A549 (cell line): ENCODE data around the gene KHDC3L. TPM values are rescaled to one million over a fixed set of nuclear protein-coding genes. Genes with fewer than 3 reads are reported as not detected.

Experiments used
- ATAC-seq, 2 experiments: fragments of 200-7000 bp in 1 of 2; fragments of >200 bp in 1 of 2; cut with Nextera tagmentation in 1 of 2; cut with Tn5 transposase in 1 of 2; 3 replicates each; pipeline versions ENCODE4 v1.8.0 to v1.9.1; 2018 to 2020; ENCODE audit warnings: mild to moderate bottlenecking in 1 of 2, moderate library complexity in 1 of 2
- CTCF ChIA-PET: fragments of 300-600 bp; sonication (Branson Sonifier 250); formaldehyde crosslinking; extraction: SDS; loops from one replicate; lab custom pipeline; 2021; ENCODE audit warnings: antibody characterized with exemption, inconsistent platforms; lab: Yijun Ruan, JAX
- POLR2A ChIA-PET: fragments of 350-600 bp; formaldehyde crosslinking; extraction: SDS; loops from one replicate; lab custom pipeline; 2021; ENCODE audit warnings: antibody characterized with exemption, inconsistent platforms; lab: Yijun Ruan, JAX
- DNase-seq, 2 experiments: peaks; one replicate each; pipeline versions ENCODE4 v3.0.0 to v3.0.0-alpha.2; 2011 to 2016; ENCODE audit warnings: low read depth in 1 of 2, low spot score in 1 of 2
- FAIRE-seq: peaks from 2 replicates; lab custom pipeline; 2011; peaks lifted over from hg19 to GRCh38; lab: Jason Lieb, UNC
- H3K27ac ChIP-seq, 2 experiments: fragments of >200 bp; sonication (Bioruptor Twin); formaldehyde crosslinking; 3 replicates each; pipeline ENCODE4 v1.5.1; 2016 to 2017
- H3K4me1 ChIP-seq: fragments of >200 bp; sonication (Bioruptor Twin); formaldehyde crosslinking; 3 replicates; pipeline ENCODE4 v1.6.1; 2016
- H3K4me2 ChIP-seq: fragments of >200 bp; sonication (Bioruptor Twin); formaldehyde crosslinking; 3 replicates; pipeline ENCODE4 v1.6.1; 2016
- H3K4me3 ChIP-seq: fragments of >200 bp; sonication (Bioruptor Twin); formaldehyde crosslinking; 3 replicates; pipeline ENCODE4 v1.5.1; 2016
- H3K9me3 ChIP-seq: fragments of >200 bp; sonication (Bioruptor Twin); formaldehyde crosslinking; 3 replicates; pipeline ENCODE4 v1.6.1; 2016
- BCL3 ChIP-seq: fragments of >200 bp; sonication (Bioruptor Twin); formaldehyde crosslinking; IDR thresholded peaks from 3 replicates; pipeline ENCODE4 v1.6.1; 2016
- CBX2 ChIP-seq: fragments of 200-600 bp; sonication (generic); IDR thresholded peaks from 2 replicates; pipeline ENCODE4 v1.6.1; 2016; ENCODE audit warnings: low read depth, mild to moderate bottlenecking, borderline replicate concordance
- CBX8 ChIP-seq: fragments of 200-600 bp; sonication (generic); IDR thresholded peaks from 2 replicates; pipeline ENCODE4 v1.6.1; 2016
- CHD4 ChIP-seq: fragments of 200-600 bp; sonication (generic); IDR thresholded peaks from 2 replicates; pipeline ENCODE4 v1.6.1; 2016; ENCODE audit warnings: antibody characterized with exemption, mild to moderate bottlenecking, borderline replicate concordance
- EHF ChIP-seq: fragments of 250-450 bp; sonication (Bioruptor Pico); IDR thresholded peaks from 2 replicates; pipeline ENCODE4 v1.5.0; 2020; ENCODE audit warnings: mild to moderate bottlenecking
- FOSB ChIP-seq: fragments of 250-450 bp; sonication (Bioruptor Pico); IDR thresholded peaks from 2 replicates; pipeline ENCODE4 v1.5.0; 2020; ENCODE audit warnings: mild to moderate bottlenecking, moderate library complexity
- HES2 ChIP-seq: fragments of >200 bp; sonication (Bioruptor Twin); formaldehyde crosslinking; IDR thresholded peaks from 2 replicates; pipeline ENCODE4 v1.6.1; 2016
- HEYL ChIP-seq: fragments of 250-450 bp; sonication (Bioruptor Pico); IDR thresholded peaks from 2 replicates; pipeline ENCODE4 v1.8.0; 2021; ENCODE audit warnings: mild to moderate bottlenecking, moderate library complexity
- HMGXB4 ChIP-seq: fragments of 250-450 bp; sonication (Bioruptor Pico); IDR thresholded peaks from 2 replicates; pipeline ENCODE4 v1.5.0; 2021; ENCODE audit warnings: mild to moderate bottlenecking, moderate library complexity, borderline replicate concordance
- HOXB13 ChIP-seq: fragments of 250-450 bp; sonication (Bioruptor Pico); IDR thresholded peaks from 2 replicates; pipeline ENCODE4 v1.5.0; 2020; ENCODE audit warnings: low read depth, mild to moderate bottlenecking, moderate library complexity
- HOXB5 ChIP-seq: fragments of 250-450 bp; sonication (Bioruptor Pico); IDR thresholded peaks from 2 replicates; pipeline ENCODE4 v1.5.0; 2020; ENCODE audit warnings: mild to moderate bottlenecking, moderate library complexity
- JUN ChIP-seq, 2 experiments: fragments of >200 bp; sonication (Bioruptor Twin); formaldehyde crosslinking; IDR thresholded peaks; 2 replicates in 1 of 2; 3 replicates in 1 of 2; pipeline ENCODE4 v1.6.1; 2016 to 2017
- JUNB ChIP-seq: fragments of >200 bp; sonication (Bioruptor Twin); formaldehyde crosslinking; IDR thresholded peaks from 2 replicates; pipeline ENCODE4 v1.6.1; 2016
- KDM1A ChIP-seq: fragments of 200-600 bp; sonication (generic); IDR thresholded peaks from 2 replicates; pipeline ENCODE4 v1.6.1; 2016; ENCODE audit warnings: low read depth, mild to moderate bottlenecking
- KDM5A ChIP-seq: fragments of 200-600 bp; sonication (generic); IDR thresholded peaks from 2 replicates; pipeline ENCODE4 v1.6.1; 2016; ENCODE audit warnings: antibody characterized with exemption, mild to moderate bottlenecking
- MAFK ChIP-seq: fragments of 450-650 bp; IDR thresholded peaks from 2 replicates; pipeline ENCODE4 v1.6.1; 2014; ENCODE audit not compliant: partially characterized antibody
- NFE2L2 ChIP-seq: fragments of 150-350 bp; conservative IDR thresholded peaks from 2 replicates; pipeline ENCODE4 v1.6.1; 2014; ENCODE audit warnings: low read length
- NPAS2 ChIP-seq: fragments of 250-450 bp; sonication (Bioruptor Pico); IDR thresholded peaks from 2 replicates; pipeline ENCODE4 v1.8.0; 2022; ENCODE audit warnings: mild to moderate bottlenecking, moderate library complexity, borderline replicate concordance
- POLR2AphosphoS2 ChIP-seq: conservative IDR thresholded peaks from 2 replicates; pipeline ENCODE4 v1.6.1; 2012; ENCODE audit warnings: low read length, improper control_type of control experiment, inconsistent platforms
- RAD21 ChIP-seq, 2 experiments: fragments of >200 bp in 1 of 2; sonication (Bioruptor Twin) in 1 of 2; formaldehyde crosslinking in 1 of 2; IDR thresholded peaks in 1 of 2; conservative IDR thresholded peaks in 1 of 2; 2 replicates in 1 of 2; 3 replicates in 1 of 2; pipeline ENCODE4 v1.6.1; 2012 to 2018; ENCODE audit warnings: inconsistent platforms in 1 of 2
- RFX5 ChIP-seq: fragments of 450-650 bp; IDR thresholded peaks from 2 replicates; pipeline ENCODE4 v1.7.1; 2014; ENCODE audit warnings: antibody characterized with exemption, mild to moderate bottlenecking, moderate library complexity
- RNF2 ChIP-seq: fragments of 200-600 bp; sonication (generic); IDR thresholded peaks from 2 replicates; pipeline ENCODE4 v1.6.1; 2016; ENCODE audit warnings: low read depth, mild to moderate bottlenecking, antibody characterized with exemption, moderate library complexity, borderline replicate concordance
- SREBF2 ChIP-seq: fragments of 450-650 bp; IDR thresholded peaks from 2 replicates; pipeline ENCODE4 v1.6.1; 2014; ENCODE audit warnings: mild to moderate bottlenecking, moderate library complexity
- USF2 ChIP-seq: fragments of 450-650 bp; IDR thresholded peaks from 2 replicates; pipeline ENCODE4 v1.6.1; 2014; ENCODE audit warnings: antibody characterized with exemption
- ZFP36 ChIP-seq: fragments of 450-650 bp; IDR thresholded peaks from 2 replicates; pipeline ENCODE4 v1.6.1; 2014; ENCODE audit warnings: borderline replicate concordance; ENCODE audit not compliant: partially characterized antibody
- WGBS: methylation state at CpG from one replicate; pipeline ENCODE4 v1.1.6; 2017; ENCODE audit errors: missing lambda C conversion rate; 5-methylcytosine and 5-hydroxymethylcytosine counted together
- polyA plus RNA-seq, 4 experiments: library from polyadenylated mRNA; depleted of rRNA in 3 of 4; stranded (reverse); fragments of >200 nt; fragmentation: RNase III in 1 of 4; extraction: RNeasy Plus Mini Kit Qiagen cat#74134 plus additional on column Dnase treatment in 1 of 4; gene quantifications; 2 replicates in 3 of 4; 3 replicates in 1 of 4; pipeline ENCODE4 v1.2.3, GENCODE V29; 2011 to 2017
- TF ChIP-seq, protein P1 (sequence below): fragments of 250-450 bp; sonication (Bioruptor Pico); IDR thresholded peaks from 2 replicates; pipeline ENCODE4 v1.5.0; 2020; ENCODE audit warnings: low read depth, mild to moderate bottlenecking, moderate library complexity
- TF ChIP-seq, protein P2 (sequence below): fragments of >200 bp; sonication (Bioruptor Twin); formaldehyde crosslinking; IDR thresholded peaks from 3 replicates; pipeline ENCODE4 v1.5.1; 2016

The KHDC3L gene
- polyA plus RNA-seq, 2 of the 4 experiments (the other 2 are of a cell fraction), result not detected

GRCh38 chr6:73394577-73395354, 32.3 kb downstream of the KHDC3L start, which contains the start of gene DDX43:
Gene DDX43 (plus strand): TSS chr6:73394828. CDS start chr6:73394906, 78 bp downstream.
- 90% methylated on average over 53 of the region's 54 CpGs for WGBS
- no peak within 1 kb of the TSS for H3K4me3 ChIP-seq
- TF ChIP-seq FOSB (CRISPR knock-in tag) (no peak), ZFP36 (no peak), HOXB5 (CRISPR knock-in tag) (no peak), NPAS2 (no peak), HES2 (no peak), RAD21 (conservative IDR thresholded peaks at IDR 0.05 in 1 of 2, IDR thresholded peaks at IDR 0.05 in 1 of 2) (no peak), KDM5A (no peak), HMGXB4 (CRISPR knock-in tag) (no peak), KDM1A (no peak)
- 0 out of 3 replicates have a peak, but pooled peaks cover 2% of the 10 kb centered on the region for H3K4me1 ChIP-seq
- ChIA-PET CTCF (no interaction called here), POLR2A (no interaction called here)
- H3K4me2 ChIP-seq, result no peak within 1 kb of the TSS
- H3K27ac ChIP-seq, result no peak within 1 kb of the TSS
- no peak for DNase-seq
- no peak for ATAC-seq
- H3K9me3 ChIP-seq, result no peaks in the 10 kb centered on the region
- FAIRE-seq, result no peak

- POLR2A ChIA-PET, result no interaction called here
- no peaks in the 10 kb centered on the region for H3K9me3 ChIP-seq
- H3K4me1 ChIP-seq, result no peaks in the 10 kb centered on the region
- ATAC-seq, result no peak
- CTCF ChIA-PET, result no interaction called here
- no peak for TF ChIP-seq CBX8
- no peak for TF ChIP-seq HOXB13 (CRISPR knock-in tag)
- no peak for TF ChIP-seq BCL3
- TF ChIP-seq RNF2, result no peak
- TF ChIP-seq EHF, result no peak
- TF ChIP-seq POLR2AphosphoS2, result no peak
- no peak for TF ChIP-seq SREBF2
- TF ChIP-seq CBX2, result no peak
- no peak for TF ChIP-seq MAFK
- TF ChIP-seq NFE2L2, result no peak
- H3K4me3 ChIP-seq, result no peak overlapping the region
- no peak for FAIRE-seq
- no peak for DNase-seq
- WGBS, result 91% methylated on average over 10 of the region's 10 CpGs
- no peak overlapping the region for H3K27ac ChIP-seq
- no peak overlapping the region for H3K4me2 ChIP-seq
Observed at GRCh38 chr6:73395875-73396274, 33.4 kb downstream of the KHDC3L start.

DNA sequence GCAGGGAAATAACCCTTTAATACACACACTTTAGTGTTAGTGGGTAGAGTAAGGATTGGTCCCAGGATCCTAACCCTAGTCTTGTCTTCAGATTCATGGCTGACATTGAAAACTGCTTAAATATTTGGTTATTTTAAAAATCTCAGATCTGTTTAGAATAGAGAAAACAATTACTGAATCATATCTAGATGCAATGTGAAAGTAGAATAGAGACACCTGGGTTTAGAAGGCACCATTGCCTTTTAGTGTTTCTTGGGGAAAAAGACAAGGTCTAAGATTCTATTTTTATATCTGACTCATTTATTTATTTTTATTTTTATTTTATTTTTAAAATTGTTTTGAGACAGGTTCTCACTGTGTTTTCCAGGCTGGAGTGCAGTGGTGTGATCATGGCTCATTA, 38.2 kb downstream of the KHDC3L start:
- DNase-seq, result no peak
- Histone ChIP-seq H3K4me1 (no peaks in the 10 kb centered on the region), H3K27ac (no peak overlapping the region), H3K4me3 (no peak overlapping the region), H3K4me2 (no peak overlapping the region), H3K9me3 (no peaks in the 10 kb centered on the region)
- POLR2A ChIA-PET, result no interaction called here
- ATAC-seq, result no peak
- FAIRE-seq, result no peak
- CTCF ChIA-PET, result interaction anchor here (0.7 kb wide), 1 partner anchor 26 kb away, joined by 3 read pairs; no protein-coding TSS in a partner anchor
- TF ChIP-seq RFX5, result no peak
- no peak for TF ChIP-seq USF2
- TF ChIP-seq HEYL, result no peak
- TF ChIP-seq JUNB, result no peak
- no peak for TF ChIP-seq CHD4
- TF ChIP-seq, protein P1, sequence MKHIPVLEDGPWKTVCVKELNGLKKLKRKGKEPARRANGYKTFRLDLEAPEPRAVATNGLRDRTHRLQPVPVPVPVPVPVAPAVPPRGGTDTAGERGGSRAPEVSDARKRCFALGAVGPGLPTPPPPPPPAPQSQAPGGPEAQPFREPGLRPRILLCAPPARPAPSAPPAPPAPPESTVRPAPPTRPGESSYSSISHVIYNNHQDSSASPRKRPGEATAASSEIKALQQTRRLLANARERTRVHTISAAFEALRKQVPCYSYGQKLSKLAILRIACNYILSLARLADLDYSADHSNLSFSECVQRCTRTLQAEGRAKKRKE, result no peak
- no peak for TF ChIP-seq JUN (IDR thresholded peaks at IDR 0.05)
- no peak for TF ChIP-seq ZFP36
- TF ChIP-seq, protein P2, sequence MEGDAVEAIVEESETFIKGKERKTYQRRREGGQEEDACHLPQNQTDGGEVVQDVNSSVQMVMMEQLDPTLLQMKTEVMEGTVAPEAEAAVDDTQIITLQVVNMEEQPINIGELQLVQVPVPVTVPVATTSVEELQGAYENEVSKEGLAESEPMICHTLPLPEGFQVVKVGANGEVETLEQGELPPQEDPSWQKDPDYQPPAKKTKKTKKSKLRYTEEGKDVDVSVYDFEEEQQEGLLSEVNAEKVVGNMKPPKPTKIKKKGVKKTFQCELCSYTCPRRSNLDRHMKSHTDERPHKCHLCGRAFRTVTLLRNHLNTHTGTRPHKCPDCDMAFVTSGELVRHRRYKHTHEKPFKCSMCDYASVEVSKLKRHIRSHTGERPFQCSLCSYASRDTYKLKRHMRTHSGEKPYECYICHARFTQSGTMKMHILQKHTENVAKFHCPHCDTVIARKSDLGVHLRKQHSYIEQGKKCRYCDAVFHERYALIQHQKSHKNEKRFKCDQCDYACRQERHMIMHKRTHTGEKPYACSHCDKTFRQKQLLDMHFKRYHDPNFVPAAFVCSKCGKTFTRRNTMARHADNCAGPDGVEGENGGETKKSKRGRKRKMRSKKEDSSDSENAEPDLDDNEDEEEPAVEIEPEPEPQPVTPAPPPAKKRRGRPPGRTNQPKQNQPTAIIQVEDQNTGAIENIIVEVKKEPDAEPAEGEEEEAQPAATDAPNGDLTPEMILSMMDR, result no peak
- TF ChIP-seq HOXB5 (CRISPR knock-in tag), result no peak
- TF ChIP-seq KDM1A, result no peak
- TF ChIP-seq EHF, result no peak
